C4-2B (cell line): ENCODE measurements around the gene NEK11.

Experiments
- ZFX ChIP-seq: fragments of 450-650 bp; IDR thresholded peaks from 2 replicates; pipeline ENCODE4 v1.6.1; 2017
- TF ChIP-seq, protein P1 (sequence below): fragments of 450-650 bp; conservative IDR thresholded peaks from 2 replicates; pipeline ENCODE4 v1.5.1; 2017; ENCODE audit warnings: mild to moderate bottlenecking

- TF ChIP-seq, protein P1, sequence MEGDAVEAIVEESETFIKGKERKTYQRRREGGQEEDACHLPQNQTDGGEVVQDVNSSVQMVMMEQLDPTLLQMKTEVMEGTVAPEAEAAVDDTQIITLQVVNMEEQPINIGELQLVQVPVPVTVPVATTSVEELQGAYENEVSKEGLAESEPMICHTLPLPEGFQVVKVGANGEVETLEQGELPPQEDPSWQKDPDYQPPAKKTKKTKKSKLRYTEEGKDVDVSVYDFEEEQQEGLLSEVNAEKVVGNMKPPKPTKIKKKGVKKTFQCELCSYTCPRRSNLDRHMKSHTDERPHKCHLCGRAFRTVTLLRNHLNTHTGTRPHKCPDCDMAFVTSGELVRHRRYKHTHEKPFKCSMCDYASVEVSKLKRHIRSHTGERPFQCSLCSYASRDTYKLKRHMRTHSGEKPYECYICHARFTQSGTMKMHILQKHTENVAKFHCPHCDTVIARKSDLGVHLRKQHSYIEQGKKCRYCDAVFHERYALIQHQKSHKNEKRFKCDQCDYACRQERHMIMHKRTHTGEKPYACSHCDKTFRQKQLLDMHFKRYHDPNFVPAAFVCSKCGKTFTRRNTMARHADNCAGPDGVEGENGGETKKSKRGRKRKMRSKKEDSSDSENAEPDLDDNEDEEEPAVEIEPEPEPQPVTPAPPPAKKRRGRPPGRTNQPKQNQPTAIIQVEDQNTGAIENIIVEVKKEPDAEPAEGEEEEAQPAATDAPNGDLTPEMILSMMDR: no peak
- TF ChIP-seq ZFX: no peak
These were observed 190.6 kb downstream of the NEK11 start for GRCh38 chr3:131217296-131217741.
